HG02885 (cell line): ENCODE measurements around the gene PTPRN2.
"Not testable (repeated sequence)": the region's sequence is repeated elsewhere in the genome, so short reads cannot be mapped to it uniquely, and the experiment has no call there.

ENCODE experiments used
- ATAC-seq: cut with Tn5 transposase; IDR thresholded peaks from one replicate; pipeline ENCODE4 v1.9.1; 2021; ENCODE audit warnings: mild to moderate bottlenecking; ENCODE audit not compliant: unreplicated experiment, poor library complexity

Gene PTPRN2

DNA sequence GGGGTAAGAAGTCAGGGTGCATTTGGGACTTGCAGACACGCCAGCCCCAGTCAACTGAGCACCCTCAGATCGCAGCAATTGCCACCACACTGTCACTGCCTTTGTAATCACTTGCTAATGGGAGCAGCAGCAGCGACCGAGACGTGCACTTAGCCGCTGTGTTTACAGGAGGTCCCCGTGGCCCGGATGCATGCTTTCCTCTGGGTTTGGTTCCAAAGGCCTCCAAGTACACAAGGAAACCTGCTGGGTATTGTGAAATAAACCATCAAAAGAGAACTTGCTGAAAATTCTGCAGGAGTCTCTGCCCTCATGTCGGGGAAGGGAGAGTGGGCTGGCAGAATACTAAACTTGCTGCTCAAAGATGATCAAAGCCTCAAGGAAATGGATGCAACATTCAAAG is 909.1 kb downstream of the PTPRN2 start:
- ATAC-seq: no peak

DNA sequence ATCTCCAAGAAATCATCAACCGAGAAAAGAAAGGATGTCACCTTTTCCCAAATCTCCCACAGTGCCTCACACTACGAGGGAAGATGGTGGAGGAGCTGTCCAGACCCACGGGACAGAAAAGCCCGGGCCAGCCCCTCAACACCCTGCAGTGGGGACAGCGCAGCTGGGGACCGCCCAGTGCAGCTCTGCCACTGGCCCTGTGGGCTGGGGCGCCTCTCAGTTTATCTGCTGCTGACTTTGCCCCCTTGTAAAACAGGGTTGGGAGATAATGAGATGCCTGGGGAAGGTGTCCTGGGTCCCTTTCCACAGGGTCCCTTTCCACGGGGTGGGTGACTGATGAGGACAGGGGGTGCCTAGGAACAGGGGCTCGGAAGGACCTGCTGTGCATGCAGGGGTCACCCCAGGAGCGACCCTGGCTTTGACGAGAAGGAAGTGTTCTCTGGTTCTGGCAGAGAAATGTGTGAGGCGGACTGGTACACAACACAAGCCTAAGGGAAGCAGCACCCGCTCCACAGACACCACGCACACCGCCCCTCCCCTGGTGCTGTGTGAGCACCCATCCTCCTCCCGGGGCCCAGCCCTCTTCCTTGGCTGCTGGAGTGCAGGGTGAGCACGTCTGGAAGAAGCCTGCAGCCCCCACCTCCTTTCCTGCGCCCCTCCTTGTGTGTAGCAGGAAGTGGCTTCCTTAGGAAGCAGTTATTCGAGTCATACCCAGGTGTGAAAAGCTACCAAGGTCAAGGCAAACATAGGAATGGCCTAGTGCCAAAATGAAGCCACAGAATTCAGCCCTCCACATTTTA is 911.0 kb downstream of the PTPRN2 start:
- no peak for ATAC-seq

DNA sequence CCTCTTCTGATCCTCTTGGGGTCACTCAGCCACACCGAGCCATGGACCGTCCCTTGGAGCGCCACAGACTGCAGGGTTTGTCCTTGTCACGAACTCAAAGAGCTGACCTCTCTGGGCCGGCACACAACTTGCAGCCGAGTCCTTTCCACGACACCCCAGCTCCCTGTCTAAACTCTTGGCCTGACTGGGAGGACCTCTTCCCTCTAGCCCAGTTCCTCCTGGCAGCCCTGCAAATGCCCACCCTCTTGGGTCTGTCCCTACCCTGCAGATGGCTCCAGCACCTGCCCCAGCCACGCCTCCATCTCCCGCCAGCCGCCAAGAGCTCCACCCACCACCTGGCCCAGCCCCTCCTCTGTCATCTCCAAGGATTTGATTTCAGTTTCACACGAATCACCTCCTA is 911.6 kb downstream of the PTPRN2 start:
- no peak for ATAC-seq

DNA sequence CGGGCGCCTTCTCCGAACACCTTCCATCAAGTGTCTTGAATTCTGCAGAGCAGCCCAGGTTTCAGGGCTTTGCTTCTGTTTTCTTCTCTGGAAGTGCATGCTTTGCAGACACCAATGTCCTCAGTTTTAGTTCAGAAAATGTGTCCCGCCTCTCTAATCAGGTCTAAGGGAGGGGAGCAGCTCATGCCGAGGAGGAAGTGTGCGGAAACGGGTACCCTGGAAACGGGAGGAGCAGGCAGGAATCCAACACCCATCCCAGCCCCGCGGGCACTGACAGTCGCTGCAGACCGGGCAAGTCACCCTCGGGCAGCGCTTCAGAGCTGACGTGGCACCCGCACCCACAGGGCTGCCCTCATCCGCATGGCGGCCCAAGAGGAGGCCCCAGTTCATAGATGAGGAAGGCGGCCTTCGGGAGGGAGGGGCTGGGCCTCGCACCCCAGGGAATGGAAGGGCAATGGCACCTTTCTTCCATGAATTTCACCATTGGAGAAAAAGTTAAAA is 912.1 kb downstream of the PTPRN2 start:
- no peak for ATAC-seq

DNA sequence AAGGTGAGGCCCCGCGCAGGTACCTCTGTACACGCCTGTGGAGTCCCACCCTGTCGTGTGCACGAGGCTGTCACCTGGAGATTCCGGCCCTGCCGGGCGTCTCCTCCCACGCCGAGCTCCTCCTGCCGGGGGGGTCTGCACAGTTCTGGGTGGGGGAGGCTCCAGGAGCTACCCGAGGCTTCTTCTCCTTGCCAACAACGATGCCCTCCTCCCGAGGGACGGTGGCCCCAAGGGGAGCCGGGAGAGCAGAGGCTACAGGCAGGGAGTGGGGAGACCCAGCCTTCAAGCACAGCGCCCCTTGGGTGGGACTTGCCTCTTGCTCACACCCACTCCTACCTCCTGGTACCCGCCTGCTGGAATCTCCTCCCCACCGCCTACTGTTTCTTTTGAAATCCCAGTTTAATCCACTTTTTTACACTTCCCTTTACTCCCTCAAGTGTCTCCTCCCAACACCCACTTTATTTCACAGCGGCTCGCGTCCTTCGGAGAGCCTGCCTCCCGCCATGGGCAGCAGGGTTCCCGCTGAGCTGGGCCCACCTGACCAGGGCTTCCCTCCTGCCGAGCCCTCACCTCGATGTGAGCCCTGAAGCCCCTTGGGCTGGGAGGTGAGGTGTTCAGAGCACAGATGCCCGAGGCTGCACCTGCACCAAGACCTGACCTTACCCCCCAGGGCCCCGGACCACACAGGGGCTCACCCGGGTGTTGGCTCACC is 912.8 kb downstream of the PTPRN2 start:
- no peak for ATAC-seq

DNA sequence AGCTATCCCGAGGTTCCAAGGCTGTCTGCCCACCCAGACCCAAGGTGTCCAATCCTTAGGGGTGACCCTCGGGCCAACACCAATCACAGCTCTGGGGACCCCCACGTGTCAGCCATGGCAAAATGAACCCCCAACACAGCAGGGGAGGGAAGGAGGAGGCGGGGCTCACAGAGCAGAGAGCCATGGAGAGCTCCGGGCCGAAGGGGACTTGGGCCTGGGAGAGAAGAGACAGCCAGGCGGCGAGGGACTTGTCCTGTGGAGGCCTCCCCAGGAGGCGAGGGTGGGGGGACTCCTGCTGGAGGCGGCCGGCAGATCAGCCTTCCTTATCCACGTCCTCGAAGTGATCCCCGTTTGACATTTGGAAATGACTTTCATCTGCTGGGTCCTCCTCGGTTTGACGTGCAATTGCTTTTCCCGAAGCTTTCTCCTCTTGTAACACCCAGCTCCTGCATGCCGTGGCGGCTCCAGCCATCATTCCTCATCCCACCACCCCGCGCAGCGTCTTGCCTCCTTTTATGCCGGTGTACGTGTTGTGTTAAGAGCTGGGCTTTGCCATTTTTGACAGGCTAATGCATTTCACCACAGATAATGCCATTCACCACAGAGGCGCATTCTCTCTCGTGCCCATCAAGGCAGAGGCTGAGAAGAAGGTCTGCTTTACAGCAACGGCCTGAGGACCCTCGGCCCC is 913.5 kb downstream of the PTPRN2 start:
- ATAC-seq: no peak

DNA sequence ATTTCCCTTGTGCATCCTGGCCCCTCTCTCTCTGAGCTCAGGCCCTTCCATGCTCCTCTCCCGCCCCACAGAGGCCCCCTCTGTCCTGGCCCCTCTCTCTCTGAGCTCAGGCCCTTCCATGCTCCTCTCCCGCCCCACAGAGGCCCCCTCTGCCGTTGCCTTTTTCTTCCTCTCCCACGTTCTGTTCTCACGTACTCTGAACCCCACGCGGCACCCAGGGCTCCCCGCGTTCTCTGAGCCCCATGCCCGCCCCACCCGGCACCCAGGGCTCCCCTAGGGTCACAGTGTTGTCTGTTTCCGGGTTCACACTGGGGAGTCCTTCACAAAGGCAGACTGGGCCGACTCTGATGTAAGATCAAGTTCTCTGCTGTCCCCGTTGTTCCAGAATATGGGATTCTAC is 914.0 kb downstream of the PTPRN2 start:
- ATAC-seq: no peak

DNA sequence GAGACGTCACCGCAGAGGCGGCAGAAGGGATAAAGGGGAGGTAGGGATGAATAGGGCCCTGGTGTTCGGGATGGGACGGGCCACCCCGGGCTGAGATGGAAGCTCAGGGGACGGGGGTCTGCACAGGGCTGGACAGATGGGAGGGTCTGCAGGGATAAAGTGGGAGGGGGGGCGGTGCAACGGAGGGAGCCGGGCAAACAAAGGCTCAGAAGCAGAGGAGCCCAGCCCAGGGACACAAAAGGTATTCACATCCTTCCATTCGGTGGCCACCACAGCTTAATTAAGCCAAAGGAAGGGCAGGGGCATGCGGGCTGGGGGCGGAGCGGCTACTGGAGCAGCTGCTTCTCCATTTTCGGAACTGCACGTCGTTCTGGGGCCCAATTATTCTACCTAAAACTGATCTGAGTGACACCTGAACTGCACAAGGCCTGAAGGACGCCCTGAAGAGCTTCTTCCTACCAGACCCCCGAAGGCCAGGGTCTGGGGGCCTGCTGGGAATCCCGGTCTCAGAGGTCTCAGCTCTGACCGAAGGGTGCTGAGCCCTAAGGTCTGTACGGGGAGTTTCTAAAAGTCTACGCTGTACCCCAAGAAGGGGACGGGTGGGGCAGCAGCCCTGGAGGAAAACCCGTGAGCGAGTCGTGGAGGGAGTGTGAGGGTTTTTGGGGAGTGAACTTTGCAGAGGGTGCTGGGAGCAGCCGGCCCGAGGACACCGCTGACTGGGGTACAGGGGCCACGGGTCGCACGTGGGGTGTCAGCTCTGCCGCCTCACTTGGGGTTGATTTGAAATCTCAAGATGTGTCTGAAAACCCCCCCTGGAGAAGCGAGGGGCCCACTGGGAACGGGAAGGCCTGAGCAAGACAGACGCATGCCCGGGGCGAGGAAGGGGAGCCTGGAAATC is 916.0 kb downstream of the PTPRN2 start:
- no peak for ATAC-seq

DNA sequence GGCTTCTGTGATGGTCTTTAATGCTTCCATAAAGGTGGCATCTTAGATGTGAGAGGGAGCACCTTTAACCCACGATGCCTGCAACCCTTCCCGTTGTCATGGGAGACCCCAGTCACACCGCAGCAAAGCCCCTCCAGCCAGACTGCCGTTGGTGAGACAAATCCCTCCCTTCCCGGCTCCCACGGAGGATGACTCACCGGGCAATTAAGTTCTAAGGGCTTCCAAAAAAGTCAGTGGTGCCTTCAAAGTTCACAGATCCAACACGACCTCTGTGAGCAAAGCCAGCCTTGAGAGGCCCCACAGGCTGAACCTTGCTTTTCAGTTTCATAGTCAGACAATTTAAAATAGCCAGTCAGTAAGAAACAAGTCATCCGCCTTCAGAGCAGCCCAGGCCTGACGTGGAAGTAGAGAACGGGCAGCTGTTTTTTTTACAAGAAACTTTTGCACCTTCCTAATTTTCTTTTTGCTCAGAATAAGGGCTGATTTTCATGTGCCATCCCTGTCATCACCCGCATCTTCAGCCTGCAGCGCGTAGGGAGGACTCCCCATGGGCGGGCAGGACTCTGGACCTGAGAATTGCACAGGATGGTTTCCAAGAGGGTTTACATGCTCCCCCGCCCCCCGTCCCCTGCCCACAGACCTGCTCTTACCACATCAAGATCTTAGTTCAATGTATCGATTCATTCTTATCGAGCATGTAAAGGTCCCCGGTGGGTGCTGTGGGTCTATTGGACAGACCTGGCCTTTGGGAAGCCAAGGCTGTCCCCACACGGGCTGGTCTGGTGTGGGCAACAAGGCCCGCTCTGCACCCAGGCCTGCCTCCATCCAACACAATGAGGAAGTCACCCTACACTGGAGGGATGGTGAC is 916.9 kb downstream of the PTPRN2 start:
- no peak for ATAC-seq

DNA sequence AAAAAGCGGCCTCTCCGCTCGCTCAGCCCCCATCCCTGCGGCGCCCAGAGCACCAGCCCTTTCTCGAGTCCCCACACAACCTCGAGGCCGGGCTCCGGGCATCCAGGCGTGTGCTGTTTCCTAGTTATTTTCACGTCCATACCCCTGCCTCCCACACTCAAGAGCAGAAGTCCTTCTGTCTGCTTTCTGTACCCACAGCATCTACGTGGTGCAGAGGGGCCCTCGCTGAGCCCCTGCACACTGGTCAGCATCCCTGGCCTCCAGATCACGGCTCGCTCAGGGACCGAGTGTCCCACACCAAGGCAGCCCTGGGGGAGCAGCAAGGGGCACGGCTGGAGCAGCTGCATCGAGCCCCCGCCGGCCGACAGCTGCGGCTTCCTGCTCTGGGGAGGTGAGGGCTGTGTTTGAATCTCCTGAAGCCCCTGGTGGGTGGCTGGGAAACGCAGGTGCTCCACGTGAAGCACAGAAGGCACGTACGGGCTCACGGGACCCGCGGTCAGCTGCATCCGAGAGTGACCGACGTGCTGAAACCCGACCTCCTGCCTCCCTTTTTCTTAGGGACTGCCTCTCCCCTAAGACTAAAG is 917.8 kb downstream of the PTPRN2 start:
- ATAC-seq: no peak

DNA sequence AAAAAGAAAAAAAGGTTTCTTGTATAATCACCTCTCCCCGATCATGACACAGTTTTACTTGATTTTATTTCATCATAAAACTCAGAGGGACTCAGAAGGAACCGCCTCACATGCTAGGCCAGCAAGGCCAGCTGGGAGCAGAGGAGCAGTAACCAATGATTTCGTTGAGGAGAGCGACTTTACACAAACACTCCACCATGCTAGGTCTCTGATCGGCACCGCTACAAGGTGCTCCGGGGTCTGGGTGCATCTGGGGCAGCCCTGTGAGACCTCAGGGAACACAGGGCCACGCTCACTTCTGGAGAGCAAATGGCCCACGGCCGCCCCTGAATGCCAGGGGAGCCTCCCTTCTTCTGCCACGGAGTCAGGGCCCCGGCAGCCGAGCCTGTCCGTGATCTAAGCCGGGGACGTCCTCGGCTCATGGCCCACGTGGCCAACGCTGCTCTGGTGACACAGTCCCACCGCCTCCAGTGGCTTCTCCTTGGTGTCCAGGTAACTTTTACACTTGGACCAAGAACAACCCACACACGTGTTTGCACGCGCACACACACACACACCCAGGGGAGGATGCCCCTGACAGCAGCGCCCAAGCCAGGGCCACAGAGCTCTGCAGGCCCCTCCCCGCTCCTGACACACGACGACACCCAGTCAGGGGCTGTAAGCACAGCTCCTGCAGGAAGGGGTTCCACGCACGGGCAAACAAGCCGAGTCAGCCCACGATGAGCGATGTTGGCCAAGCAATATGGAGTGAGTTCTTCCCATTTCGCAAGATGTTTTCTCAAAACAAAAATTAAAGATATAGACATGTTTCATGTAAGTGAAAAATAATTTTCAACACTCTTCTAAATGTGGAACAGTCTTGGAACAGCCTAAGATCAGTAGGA is 918.5 kb downstream of the PTPRN2 start:
- no peak for ATAC-seq

DNA sequence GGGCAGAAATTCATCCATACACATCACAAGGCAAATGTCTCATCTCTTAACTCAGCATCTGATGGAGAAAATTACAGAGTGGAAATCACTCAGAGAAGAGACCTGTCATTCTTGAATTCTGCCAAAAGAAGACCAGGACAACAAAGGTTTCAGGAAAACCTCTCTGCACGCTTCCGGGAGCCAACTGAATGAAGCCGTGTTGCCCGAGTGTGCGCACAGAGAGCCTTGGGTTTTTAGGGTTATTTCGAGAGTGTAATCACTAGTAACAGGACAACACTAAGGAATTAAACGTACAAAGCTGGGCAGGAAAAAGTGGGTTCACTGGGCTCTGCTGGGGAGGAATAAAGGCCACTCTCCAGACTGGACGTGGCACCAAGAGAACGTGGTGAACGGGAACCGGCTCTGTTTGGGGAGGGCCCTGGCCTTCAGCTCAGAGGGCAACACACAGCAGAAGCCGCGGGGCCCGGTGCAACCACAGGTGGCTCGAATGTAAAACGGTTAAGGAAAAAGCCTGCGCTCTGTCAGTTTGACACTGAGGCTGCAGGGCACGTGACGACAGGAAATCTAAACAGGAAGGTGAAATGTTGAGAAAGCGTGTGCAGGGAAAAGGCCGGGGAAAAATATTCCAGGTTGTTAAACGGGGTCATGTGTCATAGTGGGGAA is 919.3 kb downstream of the PTPRN2 start:
- no peak for ATAC-seq

DNA sequence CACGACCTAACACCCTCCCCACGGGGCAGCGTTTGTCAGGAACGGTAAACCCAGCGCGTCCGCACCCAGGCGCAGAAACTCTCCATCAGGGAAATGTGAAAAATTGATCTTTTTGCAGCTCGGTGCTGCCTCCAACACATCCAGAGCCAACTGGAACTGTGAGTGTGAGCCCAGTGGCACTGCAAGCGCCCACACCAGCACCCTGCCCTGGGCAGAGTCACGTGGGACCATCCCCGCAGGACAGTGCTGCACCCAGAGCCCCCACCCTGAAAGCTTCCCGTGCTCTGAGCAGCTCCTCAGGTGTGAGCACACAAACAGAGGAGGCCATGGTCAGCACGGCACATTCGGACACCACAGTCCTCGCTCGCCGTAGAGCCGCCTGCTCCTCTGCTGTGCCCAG is 919.9 kb downstream of the PTPRN2 start:
- no peak for ATAC-seq

DNA sequence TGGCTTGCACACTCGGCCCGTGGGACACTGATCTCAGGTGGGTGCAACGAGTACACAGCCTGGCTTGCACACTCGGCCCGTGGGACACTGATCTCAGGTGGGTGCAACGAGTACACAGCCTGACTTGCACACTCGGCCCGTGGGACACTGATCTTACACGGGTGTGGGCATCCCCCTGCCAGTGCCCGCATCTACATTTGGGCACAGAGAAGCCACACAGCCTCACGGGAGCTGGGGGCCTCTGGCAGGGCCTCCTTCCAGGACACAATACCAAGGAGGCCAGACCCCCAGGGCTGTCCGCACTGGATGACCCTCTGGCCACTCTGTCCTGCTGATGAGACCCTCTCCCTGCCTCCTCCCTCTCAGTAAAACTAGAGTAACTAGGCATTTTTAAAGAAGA is 920.4 kb downstream of the PTPRN2 start:
- ATAC-seq: no peak

DNA sequence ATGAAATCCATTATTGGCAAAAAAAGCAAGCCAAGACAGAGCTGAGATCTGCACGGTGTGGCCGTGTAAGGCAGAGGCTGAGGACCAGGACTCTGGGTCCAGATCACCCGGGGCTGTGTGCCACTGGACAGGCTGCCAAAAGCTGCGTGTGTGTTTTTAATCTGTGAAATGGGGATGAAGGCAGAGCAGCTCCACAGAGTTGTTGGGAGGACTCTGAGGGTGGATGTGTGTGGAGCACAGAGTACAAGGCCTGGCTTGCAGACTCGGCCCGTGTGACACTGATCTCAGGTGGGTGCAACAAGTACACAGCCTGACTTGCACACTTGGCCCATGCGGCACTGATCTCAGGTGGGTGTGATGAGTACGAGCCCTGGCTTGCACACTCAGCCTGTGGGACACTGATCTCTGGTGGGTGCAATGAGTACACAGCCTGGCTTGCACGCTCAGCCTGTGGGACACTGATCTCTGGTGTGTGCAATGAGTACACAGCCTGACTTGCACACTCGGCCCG is 921.0 kb downstream of the PTPRN2 start:
- no peak for ATAC-seq

DNA sequence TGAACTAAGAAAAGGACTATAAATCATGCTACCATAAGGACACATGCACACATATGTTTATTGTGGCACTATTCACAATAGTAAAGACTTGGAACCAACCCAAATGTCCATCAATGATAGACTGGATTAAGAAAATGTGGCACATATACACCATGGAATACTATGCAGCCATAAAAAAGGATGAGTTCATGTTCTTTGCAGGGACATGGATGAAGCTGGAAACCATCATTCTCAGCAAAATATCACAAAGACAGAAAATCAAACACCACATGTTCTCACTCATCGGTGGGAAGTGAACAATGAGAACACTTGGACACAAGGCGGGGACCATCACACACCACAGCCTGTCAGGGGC is 922.0 kb downstream of the PTPRN2 start:
- not testable (repeated sequence) for ATAC-seq

DNA sequence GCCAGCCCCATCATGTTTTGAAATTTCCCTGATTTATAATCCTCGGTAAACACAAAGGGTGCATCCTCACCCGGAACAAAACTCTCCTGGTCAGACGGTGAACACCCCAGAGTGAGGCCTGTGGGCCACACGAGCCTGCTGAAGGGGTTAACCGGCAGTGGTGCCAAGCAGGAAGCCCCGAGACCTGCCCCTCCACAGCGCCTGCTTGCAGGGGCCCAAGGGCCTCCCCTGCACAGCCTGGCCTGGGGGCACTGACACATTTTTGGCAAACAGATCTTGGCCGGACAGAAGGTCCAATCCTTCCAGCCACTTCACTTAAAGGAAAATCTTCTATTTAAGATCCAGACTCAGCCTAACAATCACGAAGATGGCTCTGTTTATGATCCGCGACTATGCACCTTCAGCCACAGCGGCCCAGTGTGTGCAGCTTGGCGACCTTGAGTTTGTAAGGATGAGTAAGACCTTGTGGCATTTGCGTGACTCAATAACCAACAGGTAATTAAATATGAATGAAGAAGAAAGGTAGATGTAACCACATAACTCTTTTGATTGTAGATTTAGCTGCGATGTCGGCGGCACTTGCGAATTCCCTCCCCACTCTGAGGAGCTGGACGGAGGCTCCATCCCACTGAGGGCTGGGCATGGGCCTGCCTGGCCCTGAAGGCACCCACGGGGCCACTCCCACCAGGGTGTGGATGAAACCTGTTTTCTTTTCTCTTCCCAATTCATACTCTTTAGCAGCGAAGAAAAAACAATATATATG is 922.6 kb downstream of the PTPRN2 start:
- no peak for ATAC-seq
